Fibroblast of lung (primary cell): ENCODE results near the gene PRR23E.

Source experiments
- EZH2 ChIP-seq: IDR thresholded peaks from 2 replicates; pipeline ENCODE4 v1.5.1; 2012; ENCODE audit warnings: low read length, control low read depth, mild to moderate bottlenecking; ENCODE audit errors: missing control alignments
- TF ChIP-seq, protein P1 (sequence below), 2 donors: IDR thresholded peaks in 1 of 2; conservative IDR thresholded peaks in 1 of 2; 1 replicate in 1 of 2; 2 replicates in 1 of 2; pipeline ENCODE4 v1.5.1; 2011 to 2012; ENCODE audit warnings: low read length in 2 of 2, control low read depth in 1 of 2, inconsistent platforms in 1 of 2, low read depth in 1 of 2, mild to moderate bottlenecking in 1 of 2

DNA sequence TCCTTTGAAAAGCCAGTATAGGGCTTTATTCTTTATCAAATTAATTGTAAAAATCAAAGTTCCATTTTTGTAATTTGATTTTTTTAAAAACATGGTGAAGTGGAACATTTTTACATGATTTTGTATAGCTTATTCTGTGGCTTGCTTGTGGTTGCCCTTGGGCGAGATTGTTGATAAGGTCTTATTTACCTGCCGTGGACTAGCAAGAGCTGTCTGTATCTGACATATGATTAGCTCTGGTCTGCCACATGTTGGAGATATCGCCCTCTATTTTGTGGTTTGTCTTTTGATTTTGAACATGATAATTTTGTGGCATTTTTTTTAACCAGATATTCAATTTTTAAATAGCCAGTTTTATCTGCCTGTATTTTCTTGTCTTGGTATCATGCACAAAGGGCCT lies 844 bp downstream of the PRR23E start:
- no peak for TF ChIP-seq EZH2
- TF ChIP-seq, protein P1, sequence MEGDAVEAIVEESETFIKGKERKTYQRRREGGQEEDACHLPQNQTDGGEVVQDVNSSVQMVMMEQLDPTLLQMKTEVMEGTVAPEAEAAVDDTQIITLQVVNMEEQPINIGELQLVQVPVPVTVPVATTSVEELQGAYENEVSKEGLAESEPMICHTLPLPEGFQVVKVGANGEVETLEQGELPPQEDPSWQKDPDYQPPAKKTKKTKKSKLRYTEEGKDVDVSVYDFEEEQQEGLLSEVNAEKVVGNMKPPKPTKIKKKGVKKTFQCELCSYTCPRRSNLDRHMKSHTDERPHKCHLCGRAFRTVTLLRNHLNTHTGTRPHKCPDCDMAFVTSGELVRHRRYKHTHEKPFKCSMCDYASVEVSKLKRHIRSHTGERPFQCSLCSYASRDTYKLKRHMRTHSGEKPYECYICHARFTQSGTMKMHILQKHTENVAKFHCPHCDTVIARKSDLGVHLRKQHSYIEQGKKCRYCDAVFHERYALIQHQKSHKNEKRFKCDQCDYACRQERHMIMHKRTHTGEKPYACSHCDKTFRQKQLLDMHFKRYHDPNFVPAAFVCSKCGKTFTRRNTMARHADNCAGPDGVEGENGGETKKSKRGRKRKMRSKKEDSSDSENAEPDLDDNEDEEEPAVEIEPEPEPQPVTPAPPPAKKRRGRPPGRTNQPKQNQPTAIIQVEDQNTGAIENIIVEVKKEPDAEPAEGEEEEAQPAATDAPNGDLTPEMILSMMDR (conservative IDR thresholded peaks at IDR 0.05 in 1 of 2, IDR thresholded peaks at IDR 0.05 in 1 of 2; ENCODE audit: low read depth in 1 of 2, low read length in 2 of 2), result no peak
